ENCODE results near the gene ABHD2. TPM values are rescaled to one million over a fixed set of nuclear protein-coding genes. Genes with fewer than 3 reads are reported as not detected.

The ABHD2 gene
- total and polyA plus RNA-seq, 4 donors = 11.7 to 200 (median 59.3) TPM

DNA sequence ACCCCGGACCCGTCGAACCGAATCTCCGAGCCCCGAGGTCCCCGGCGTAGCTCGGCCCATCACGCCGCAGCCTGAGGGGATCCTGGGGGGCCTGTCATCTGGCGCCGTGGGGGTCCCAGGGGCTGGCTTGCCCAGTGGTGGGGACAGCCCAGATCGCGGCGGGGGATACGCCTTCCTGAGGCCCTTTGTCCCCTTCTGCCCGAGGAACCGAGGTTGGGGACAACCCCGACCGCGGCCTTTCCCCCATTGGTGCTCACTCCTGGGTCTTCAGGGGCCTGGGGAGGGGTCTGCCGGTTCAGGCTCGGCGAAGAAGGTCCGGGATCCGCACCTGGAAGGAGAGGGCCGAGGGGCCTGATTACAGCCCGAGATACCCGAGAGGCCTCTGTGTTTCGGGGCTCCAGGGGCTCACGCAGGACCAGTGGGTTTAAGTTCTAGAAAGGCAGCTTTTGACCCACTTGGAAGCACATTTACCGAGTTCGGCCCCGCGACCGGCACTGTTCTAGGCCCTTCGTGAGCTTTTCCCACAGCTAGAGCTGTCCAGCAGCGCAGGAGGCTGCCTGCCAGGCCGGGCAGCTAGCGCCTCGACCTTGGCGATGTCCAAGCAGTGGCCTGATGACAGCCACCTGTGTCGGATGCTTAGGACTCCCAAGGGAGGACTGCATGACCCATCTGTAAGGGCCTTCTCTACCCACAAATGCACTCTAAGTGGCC lies 504 bp downstream of the ABHD2 start:
- H3K27ac ChIP-seq (ENCODE audit: low read depth in 1 of 2, low read length in 1 of 2) = peak overlapping the region; percentile 94 to 98
- WGBS, 2 donors = 5 to 8% methylated on average over 44 of the region's 44 CpGs
- ATAC-seq (ENCODE audit: insufficient read depth, low FRiP score) = no peak
- no peaks in the 10 kb centered on the region for H3K27me3 ChIP-seq (ENCODE audit: control insufficient read depth in 3 of 3, insufficient read depth in 3 of 3, low read length in 2 of 3)
- DNase-seq = peak; percentile 41 to 48 (median 43)
- H3K9ac ChIP-seq (ENCODE audit: insufficient read depth in 1 of 2, low read length in 2 of 2) = peak overlapping the region; percentile 54 to 70
- H3K9me3 ChIP-seq (ENCODE audit: control insufficient read depth in 4 of 4, insufficient read depth in 3 of 4, low read length in 3 of 4) = peaks cover 0 to 2% (median 0%) of the 10 kb centered on the region in 4 donors
- peaks cover 13 to 47% (median 28%) of the 10 kb centered on the region in 5 donors for H3K4me1 ChIP-seq (ENCODE audit: control insufficient read depth in 5 of 5, insufficient read depth in 5 of 5, low read length in 5 of 5)
- H3K4me3 ChIP-seq = peak overlapping the region; percentile 95
- no peak for TF ChIP-seq CTCF (IDR thresholded peaks at IDR 0.05; ENCODE audit: control extremely low read depth, extremely low read depth)
- H3K36me3 ChIP-seq (ENCODE audit: control insufficient read depth in 4 of 4, insufficient read depth in 4 of 4, low read length in 4 of 4) = no peaks in the 10 kb centered on the region

DNA sequence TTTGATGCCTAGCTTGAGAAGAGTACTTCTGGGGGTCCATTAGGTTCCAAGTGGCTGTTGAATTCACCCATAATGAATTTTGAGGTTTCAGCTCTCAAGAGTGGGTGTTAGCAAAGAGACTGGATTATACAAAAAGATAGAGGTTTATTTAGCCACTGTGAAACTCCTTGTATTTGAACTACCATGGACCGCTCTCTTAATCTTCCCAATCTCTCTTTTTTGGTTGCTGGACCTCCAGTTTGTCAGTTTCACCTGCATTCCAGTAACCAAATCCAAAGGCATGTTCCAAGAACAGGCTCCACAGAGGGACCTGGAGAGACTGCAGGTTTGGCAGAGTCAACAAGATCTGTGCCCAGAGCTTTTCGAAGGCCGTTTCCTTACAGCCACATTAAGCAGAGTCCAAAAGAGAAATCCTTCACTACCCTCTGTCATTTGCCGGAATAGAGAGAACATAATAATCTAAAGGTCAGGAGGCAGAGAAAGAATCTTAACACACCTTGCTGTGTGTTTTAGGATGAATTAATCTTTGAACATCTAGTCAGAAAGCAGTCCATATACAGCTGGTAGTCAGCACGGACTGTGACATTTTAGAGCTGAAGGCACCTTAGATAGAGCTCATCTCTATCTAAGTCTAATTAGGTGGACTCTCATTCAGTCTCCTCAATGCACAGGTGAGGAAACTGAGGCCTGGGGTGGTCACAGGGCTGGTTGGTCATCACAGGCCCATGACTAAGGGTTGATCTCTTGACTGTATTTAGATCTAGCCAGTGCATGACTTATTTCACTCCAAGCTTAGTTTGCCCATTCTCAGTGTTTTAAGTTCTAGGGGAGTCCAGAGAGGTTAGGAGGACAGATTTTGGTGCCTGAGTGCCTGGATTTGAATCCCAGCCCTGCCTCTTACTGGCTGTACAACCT lies 1.3 kb downstream of the ABHD2 start:
- no peak overlapping the region for H3K4me3 ChIP-seq
- 68 to 83% methylated on average over 5 of the region's 5 CpGs for WGBS, 2 donors
- H3K4me1 ChIP-seq (ENCODE audit: control insufficient read depth in 5 of 5, insufficient read depth in 5 of 5, low read length in 5 of 5) = peaks cover 14 to 47% (median 28%) of the 10 kb centered on the region in 5 donors
- ATAC-seq (ENCODE audit: insufficient read depth, low FRiP score) (no peak), DNase-seq (no peak)
- TF ChIP-seq CTCF (IDR thresholded peaks at IDR 0.05; ENCODE audit: control extremely low read depth, extremely low read depth) = no peak
- peak overlapping the region; percentile 94 to 98 for H3K27ac ChIP-seq (ENCODE audit: low read depth in 1 of 2, low read length in 1 of 2)
- peak overlapping the region in 1 of 2 donors; percentile 54 for H3K9ac ChIP-seq (ENCODE audit: insufficient read depth in 1 of 2, low read length in 2 of 2)
- no peaks in the 10 kb centered on the region for H3K36me3 ChIP-seq (ENCODE audit: control insufficient read depth in 4 of 4, insufficient read depth in 4 of 4, low read length in 4 of 4)
- H3K27me3 ChIP-seq (ENCODE audit: control insufficient read depth in 3 of 3, insufficient read depth in 3 of 3, low read length in 2 of 3) = no peaks in the 10 kb centered on the region
- peaks cover 0 to 2% (median 0%) of the 10 kb centered on the region in 4 donors for H3K9me3 ChIP-seq (ENCODE audit: control insufficient read depth in 4 of 4, insufficient read depth in 3 of 4, low read length in 3 of 4)

DNA sequence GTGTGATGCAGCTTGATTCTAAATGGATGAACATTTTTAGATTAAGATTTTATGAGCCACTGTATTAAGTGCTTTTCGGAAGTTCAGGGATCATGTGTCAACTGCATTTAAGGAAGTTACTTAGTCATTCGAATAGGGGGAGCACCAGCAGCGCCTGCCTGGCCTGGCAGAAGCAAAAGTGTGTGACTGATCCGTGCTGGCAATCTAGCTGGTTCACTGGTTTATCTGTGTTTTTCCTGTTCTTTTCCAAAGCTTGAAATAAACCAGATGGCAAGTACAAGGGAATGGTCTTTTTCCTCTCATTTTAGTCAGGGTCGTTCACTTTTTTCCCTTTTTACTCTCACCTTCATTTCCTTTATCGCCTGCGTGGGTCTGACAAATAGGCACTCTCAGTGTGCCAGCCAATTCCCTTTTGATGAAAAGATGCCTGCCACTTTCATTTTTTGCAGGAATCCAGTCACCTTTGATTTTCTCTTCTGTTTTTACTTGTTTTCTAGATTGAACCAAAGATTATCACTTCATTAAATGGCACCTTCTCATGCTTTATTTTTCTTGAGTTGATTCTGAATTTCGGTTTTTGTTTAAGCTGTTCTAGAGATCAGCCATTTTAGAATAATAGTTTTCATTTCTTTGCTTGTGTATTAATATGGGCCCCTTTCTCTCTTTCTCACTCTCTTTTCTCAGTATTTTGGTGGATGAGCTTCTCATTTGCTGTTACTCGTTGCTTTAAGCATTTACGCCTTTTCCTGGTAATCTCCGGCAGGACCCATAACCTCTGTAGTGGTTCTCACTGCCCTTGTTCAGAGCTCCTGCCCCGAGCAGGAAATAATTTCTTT lies 2.8 kb downstream of the ABHD2 start:
- Histone ChIP-seq H3K9me3 (ENCODE audit: control insufficient read depth in 4 of 4, insufficient read depth in 3 of 4, low read length in 3 of 4) (no peaks in the 10 kb centered on the region), H3K27me3 (ENCODE audit: control insufficient read depth in 3 of 3, insufficient read depth in 3 of 3, low read length in 2 of 3) (no peaks in the 10 kb centered on the region), H3K4me3 (no peak overlapping the region), H3K27ac (ENCODE audit: low read depth in 1 of 2, low read length in 1 of 2) (peak overlapping the region; percentile 83 to 94), H3K4me1 (ENCODE audit: control insufficient read depth in 5 of 5, insufficient read depth in 5 of 5, low read length in 5 of 5) (peaks cover 15 to 49% (median 28%) of the 10 kb centered on the region in 5 donors), H3K9ac (ENCODE audit: insufficient read depth in 1 of 2, low read length in 2 of 2) (peak overlapping the region in 1 of 2 donors; percentile 30), H3K36me3 (ENCODE audit: control insufficient read depth in 4 of 4, insufficient read depth in 4 of 4, low read length in 4 of 4) (no peaks in the 10 kb centered on the region)
- DNase-seq = peak; percentile 58 to 83 (median 74)
- 26 to 30% methylated on average over 12 of the region's 12 CpGs for WGBS, 2 donors
- no peak for TF ChIP-seq CTCF (IDR thresholded peaks at IDR 0.05; ENCODE audit: control extremely low read depth, extremely low read depth)
- ATAC-seq (ENCODE audit: insufficient read depth, low FRiP score) = peak; percentile 15

All from lung (tissue), 12 donors.